SU-DHL-6 (cell line): ENCODE results near the gene TMEM94.

Experiments used
- H2AFZ ChIP-seq: fragments of 200-600 bp; sonication (generic); 2 replicates; pipeline ENCODE4 v1.6.1; 2014; ENCODE audit warnings: low read depth, mild to moderate bottlenecking, moderate library complexity, mixed read lengths, antibody characterized with exemption, low read length; ENCODE audit not compliant: severe bottlenecking
- H3F3A ChIP-seq: fragments of 200-600 bp; shearing (Covaris generic); 2 replicates; pipeline ENCODE4 v1.6.0; 2016; ENCODE audit warnings: antibody characterized with exemption, mild to moderate bottlenecking; ENCODE audit not compliant: insufficient read depth
- H3K27ac ChIP-seq: fragments of 200-600 bp; sonication (generic); 2 replicates; pipeline ENCODE4 v1.5.1; 2016; ENCODE audit warnings: low read depth, mild to moderate bottlenecking, low read length, moderate library complexity, mixed read lengths
- H3K27me3 ChIP-seq: fragments of 200-600 bp; sonication (generic), shearing (Covaris generic); 2 replicates; pipeline ENCODE4 v1.6.0; 2014; ENCODE audit warnings: mild to moderate bottlenecking, low read length
- H3K36me3 ChIP-seq: fragments of 200-600 bp; sonication (generic); 2 replicates; pipeline ENCODE4 v1.6.1; 2014; ENCODE audit warnings: mild to moderate bottlenecking, low read length, mixed read lengths
- H3K4me2 ChIP-seq: fragments of 300-600, 200-600 bp; shearing (Covaris generic), sonication (generic); 2 replicates; pipeline ENCODE4 v1.6.0; 2014; ENCODE audit warnings: low read length, low read depth, mild to moderate bottlenecking; ENCODE audit not compliant: poor library complexity, severe bottlenecking
- H3K4me3 ChIP-seq: fragments of 200-600 bp; sonication (generic); 2 replicates; pipeline ENCODE4 v1.5.1; 2014; ENCODE audit warnings: antibody characterized with exemption, low read length, mild to moderate bottlenecking, mixed read lengths; ENCODE audit not compliant: insufficient read depth, poor library complexity, severe bottlenecking
- H3K79me2 ChIP-seq: fragments of 200-600 bp; sonication (generic); 2 replicates; pipeline ENCODE4 v1.6.1; 2014; ENCODE audit warnings: mild to moderate bottlenecking, low read length, moderate library complexity; ENCODE audit not compliant: insufficient read depth
- H3K9ac ChIP-seq: fragments of 200-600 bp; sonication (generic); 2 replicates; pipeline ENCODE4 v1.7.0; 2014; ENCODE audit warnings: mild to moderate bottlenecking, low read length
- H3K9me2 ChIP-seq: fragments of 200-600 bp; sonication (generic); replicated peaks from 2 replicates; pipeline ENCODE4 v1.6.1; 2014; ENCODE audit warnings: low read length; ENCODE audit not compliant: insufficient read depth
- H3K9me3 ChIP-seq: fragments of 200-600 bp; sonication (generic); 2 replicates; pipeline ENCODE4 v1.6.1; 2014; ENCODE audit warnings: low read length, mixed read lengths; ENCODE audit not compliant: insufficient read depth
- H4K20me1 ChIP-seq: fragments of 200-600 bp; sonication (generic); 2 replicates; pipeline ENCODE4 v1.6.1; 2014; ENCODE audit warnings: low read depth, mild to moderate bottlenecking, antibody characterized with exemption, low read length, moderate library complexity, mixed read lengths
- CTCF ChIP-seq: fragments of 200-600 bp; sonication (generic); IDR thresholded peaks from one replicate; pipeline ENCODE4 v1.5.1; 2017; ENCODE audit warnings: antibody characterized with exemption, mild to moderate bottlenecking, low read length, moderate library complexity; ENCODE audit not compliant: insufficient read depth, poor library complexity, severe bottlenecking
- EZH2phosphoT487 ChIP-seq: fragments of 200-600 bp; sonication (generic), shearing (Covaris generic); conservative IDR thresholded peaks from 2 replicates; pipeline ENCODE4 v1.6.1; 2018; ENCODE audit warnings: mild to moderate bottlenecking, antibody characterized with exemption, low read length, moderate library complexity, mixed read lengths

TMEM94 gene

GRCh38 chr17:75521290-75521689 is 64.9 kb downstream of the TMEM94 start:
- no peaks in the 10 kb centered on the region for H4K20me1 ChIP-seq
- no peak overlapping the region for H2AFZ ChIP-seq
- H3F3A ChIP-seq = peaks cover 16% of the 10 kb centered on the region; the same call in 1 of the 2 replicates
- no peak overlapping the region for H3K27ac ChIP-seq
- H3K9me2 ChIP-seq = no peaks in the 10 kb centered on the region
- no peaks in the 10 kb centered on the region for H3K36me3 ChIP-seq
- no peaks in the 10 kb centered on the region for H3K9me3 ChIP-seq
- no peaks in the 10 kb centered on the region for H3K27me3 ChIP-seq
- no peak for TF ChIP-seq EZH2phosphoT487
- no peak for TF ChIP-seq CTCF
- no peaks in the 10 kb centered on the region; the same call in 1 of the 2 replicates for H3K79me2 ChIP-seq
- no peak overlapping the region for H3K4me2 ChIP-seq
- no peak overlapping the region for H3K9ac ChIP-seq
- H3K4me3 ChIP-seq = no peak overlapping the region

- no peak overlapping the region for H2AFZ ChIP-seq
- no peaks in the 10 kb centered on the region for H3K9me3 ChIP-seq
- no peaks in the 10 kb centered on the region; the same call in 1 of the 2 replicates for H3K79me2 ChIP-seq
- peaks cover 16% of the 10 kb centered on the region; the same call in 1 of the 2 replicates for H3F3A ChIP-seq
- TF ChIP-seq EZH2phosphoT487 (no peak), CTCF (no peak)
- no peak overlapping the region for H3K4me2 ChIP-seq
- no peaks in the 10 kb centered on the region for H3K9me2 ChIP-seq
- no peaks in the 10 kb centered on the region for H3K36me3 ChIP-seq
- H3K4me3 ChIP-seq = no peak overlapping the region
- no peak overlapping the region for H3K9ac ChIP-seq
- no peaks in the 10 kb centered on the region for H4K20me1 ChIP-seq
- H3K27me3 ChIP-seq = no peaks in the 10 kb centered on the region
- H3K27ac ChIP-seq = no peak overlapping the region
These were observed 65.7 kb downstream of the TMEM94 start for GRCh38 chr17:75521951-75522727.

- H3K36me3 ChIP-seq = no peaks in the 10 kb centered on the region
- H3K4me3 ChIP-seq = no peak overlapping the region
- no peaks in the 10 kb centered on the region for H3K9me3 ChIP-seq
- no peaks in the 10 kb centered on the region for H4K20me1 ChIP-seq
- no peaks in the 10 kb centered on the region for H3K79me2 ChIP-seq
- H3K9me2 ChIP-seq = no peaks in the 10 kb centered on the region
- peaks cover 8% of the 10 kb centered on the region; the same call in 1 of the 2 replicates for H3F3A ChIP-seq
- H3K4me2 ChIP-seq = no peak overlapping the region
- no peaks in the 10 kb centered on the region for H3K27me3 ChIP-seq
- H3K9ac ChIP-seq = no peak overlapping the region
- TF ChIP-seq CTCF (no peak), EZH2phosphoT487 (no peak)
- no peak overlapping the region for H3K27ac ChIP-seq
- H2AFZ ChIP-seq = no peak overlapping the region
These were observed 67.2 kb downstream of the TMEM94 start for GRCh38 chr17:75523647-75524046.
